Measurements from ENCODE around the gene PSMG3.
"Not testable (repeated sequence)": the region's sequence is repeated elsewhere in the genome, so short reads cannot be mapped to it uniquely, and the experiment has no call there.

Gene PSMG3

DNA sequence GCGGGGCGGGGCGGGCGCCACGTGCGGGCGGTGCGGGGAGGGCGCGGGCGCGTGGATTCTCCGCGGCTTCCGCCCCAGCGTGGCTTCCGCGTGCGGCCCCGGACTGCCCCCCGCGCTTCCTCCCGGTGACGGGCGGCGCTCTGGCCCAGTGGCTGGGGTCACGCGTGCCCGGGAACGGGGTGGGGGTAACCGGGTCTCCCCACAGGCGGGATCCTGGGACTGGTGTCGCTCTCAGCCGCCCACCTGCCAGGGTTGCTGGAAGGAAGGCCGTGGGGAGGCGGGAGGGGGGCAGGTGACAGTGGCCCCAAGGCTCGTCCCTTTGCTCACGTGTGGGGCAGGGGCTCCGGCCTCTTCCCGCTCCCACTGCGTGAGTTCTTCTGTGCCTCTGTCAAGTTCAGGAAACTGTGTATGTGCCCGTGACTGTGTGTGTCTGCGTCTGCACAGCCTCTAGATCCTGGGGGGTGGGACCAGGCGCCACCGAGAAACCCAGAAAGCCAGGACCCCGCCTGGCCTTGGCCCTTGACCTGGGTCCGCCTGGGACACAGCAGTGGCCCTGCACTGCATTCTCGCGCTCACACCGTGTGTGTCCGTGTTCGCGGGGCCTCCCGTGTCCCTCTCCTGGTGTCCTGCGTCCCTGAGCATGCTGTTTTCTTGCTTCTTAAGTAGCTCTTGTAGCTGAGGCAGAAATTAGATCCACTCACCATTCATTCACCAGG, 38.4 kb downstream of the PSMG3 start:
- peak; percentile 35 to 64 for DNase-seq

DNA sequence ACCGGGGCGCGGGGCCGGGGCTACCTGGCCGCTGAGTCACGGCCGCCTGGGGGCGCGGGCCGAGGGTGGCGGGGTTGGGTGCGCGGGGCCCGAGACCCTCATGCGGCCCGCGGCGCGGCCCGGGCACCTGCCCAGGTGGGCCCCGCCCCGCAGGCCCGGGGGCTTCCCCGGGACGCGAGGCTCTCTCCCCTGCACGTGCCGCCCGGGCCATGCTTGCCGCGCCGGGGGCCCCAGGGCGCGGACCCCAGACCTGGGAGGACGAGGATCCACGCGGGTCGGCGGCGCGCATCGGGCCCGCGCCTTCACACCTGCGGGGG, 38.9 kb downstream of the PSMG3 start:
- no peak for DNase-seq

DNA sequence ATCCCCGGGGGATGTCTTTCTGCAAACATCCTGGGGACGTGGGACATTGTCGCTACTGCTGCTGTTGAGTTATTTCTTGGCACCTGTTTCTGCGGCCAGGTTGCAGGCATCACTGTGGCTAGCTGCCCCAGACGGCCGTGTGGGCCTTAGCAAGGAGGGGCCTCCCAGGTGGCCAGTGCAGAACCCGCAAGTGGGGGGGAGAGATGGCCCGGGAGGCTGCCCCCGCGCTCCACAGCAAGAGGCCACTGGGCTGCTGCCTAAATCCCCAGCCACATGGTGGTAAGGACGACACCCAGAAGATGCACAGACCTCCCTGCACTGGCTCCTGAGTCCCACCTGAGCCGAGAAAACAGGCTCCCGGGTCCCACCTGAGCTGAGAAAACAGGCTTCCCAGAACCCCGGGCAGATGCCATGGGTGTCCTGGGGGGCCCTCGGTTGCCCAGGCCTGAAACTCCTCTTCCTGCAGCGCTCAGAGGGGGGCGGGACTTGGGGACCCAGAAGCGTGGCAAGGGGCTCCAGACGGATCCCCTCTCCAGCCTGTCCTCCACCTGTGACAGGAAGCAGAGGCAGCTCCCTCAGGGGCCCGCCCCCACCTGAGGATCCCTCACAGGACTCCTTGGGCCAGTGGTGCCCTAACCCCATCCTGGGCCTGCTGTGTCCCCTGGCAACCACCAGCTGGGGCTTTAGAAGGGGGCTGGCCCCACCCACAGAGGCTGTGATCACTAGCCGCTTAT, 40.3 kb downstream of the PSMG3 start:
- no peak for DNase-seq

DNA sequence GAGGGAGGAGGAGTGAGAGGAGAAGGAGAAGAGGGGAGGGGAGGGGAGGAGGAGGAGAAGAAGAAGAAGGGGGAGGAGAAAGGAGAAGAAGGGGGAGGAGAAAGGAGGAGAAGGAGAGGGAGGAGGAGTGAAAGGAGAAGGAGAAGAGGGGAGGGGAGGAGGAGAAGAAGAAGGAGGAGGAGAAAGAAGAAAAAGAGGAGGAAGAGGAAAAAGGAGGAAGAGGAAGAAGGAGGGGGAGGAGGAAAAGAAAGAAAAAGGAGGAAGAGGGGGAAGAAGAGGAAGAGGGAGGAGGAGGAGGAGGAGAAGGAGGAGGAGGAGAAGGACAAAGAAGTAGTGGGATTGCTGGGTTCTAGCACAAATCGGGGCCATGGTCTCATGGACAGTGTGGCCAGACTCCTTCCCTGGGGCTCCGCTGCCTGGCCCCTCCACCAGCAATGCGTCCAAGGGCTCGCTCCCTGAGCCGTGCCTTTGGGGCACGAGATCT, 43.5 kb downstream of the PSMG3 start:
- DNase-seq, result no peak

DNA sequence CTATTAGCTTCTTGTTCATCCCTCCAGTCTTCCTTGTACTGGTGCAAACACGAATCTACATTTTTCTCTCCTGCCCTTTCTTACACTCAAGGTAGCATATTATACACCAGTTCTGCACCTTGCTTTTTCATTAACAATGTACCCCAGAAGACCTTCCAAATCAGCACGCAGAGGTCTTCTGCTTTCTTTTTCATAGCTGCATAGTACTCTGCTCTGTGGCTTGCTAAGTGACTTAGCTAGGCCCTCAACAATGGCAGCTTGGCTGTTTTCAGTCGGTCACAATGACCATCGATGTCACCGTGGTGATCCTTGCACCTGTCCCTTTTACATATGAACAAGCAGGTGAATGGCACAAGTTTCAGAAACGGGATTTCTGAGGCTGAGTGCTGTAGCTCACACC, 44.4 kb downstream of the PSMG3 start:
- no peak for DNase-seq

DNA sequence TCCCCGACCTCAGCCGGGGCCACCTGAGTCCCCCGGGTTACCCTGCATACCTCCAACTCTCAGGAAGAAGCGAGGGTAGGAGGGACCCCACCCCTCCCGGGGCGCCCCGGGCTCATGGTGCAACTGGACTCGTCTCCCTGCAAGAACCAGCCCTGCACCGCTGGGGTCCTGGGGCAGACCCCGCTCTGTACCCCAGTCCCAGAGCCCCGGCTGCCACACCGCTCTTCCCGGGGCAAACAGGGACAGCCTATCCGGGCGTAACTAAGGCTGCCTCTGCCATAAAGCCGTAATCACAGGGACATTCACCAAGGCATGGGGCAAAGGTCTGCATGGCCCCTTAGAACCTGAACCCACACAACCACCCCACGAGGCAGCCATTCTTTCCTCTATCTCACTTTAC, 46.0 kb downstream of the PSMG3 start:
- DNase-seq, result no peak

DNA sequence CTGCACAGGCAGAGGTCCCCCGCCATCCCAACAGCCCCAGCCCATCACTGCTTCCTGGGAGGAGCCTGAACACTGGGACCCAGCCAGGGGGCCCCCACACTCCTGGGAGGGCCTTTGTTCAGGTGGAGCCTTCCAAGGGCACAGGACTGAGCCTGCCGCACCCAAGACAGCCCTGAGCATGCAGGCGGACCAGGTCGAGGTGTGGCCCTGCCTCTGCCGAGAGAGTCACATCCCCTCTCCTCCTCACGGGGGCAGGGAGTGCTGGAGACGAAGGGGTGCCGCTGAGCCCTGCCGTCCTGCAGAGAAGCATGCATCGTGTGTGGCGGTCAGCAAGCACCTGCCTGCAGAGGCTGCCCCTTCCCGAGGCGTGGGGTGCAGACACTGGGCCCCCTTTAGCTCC, 46.6 kb downstream of the PSMG3 start:
- DNase-seq, result no peak

DNA sequence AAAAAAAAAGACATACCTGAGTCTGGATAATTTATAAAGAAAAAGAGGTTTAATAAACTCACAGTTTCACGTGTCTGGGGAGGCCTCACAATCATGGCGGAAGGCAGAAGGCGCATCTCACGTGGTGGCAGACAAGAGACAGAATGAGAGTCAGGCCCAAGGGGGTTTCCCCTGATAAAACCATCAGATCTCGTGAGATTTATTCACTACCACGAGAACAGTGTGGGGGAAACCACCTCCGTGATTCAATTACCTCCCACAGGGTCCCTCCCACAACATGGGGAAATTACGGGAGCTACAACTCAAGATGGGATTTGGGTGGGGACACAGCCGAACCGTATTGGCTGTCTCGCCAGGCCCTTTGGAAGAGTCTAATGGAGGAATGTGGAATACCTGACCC, 48.4 kb downstream of the PSMG3 start:
- no peak for DNase-seq

DNA sequence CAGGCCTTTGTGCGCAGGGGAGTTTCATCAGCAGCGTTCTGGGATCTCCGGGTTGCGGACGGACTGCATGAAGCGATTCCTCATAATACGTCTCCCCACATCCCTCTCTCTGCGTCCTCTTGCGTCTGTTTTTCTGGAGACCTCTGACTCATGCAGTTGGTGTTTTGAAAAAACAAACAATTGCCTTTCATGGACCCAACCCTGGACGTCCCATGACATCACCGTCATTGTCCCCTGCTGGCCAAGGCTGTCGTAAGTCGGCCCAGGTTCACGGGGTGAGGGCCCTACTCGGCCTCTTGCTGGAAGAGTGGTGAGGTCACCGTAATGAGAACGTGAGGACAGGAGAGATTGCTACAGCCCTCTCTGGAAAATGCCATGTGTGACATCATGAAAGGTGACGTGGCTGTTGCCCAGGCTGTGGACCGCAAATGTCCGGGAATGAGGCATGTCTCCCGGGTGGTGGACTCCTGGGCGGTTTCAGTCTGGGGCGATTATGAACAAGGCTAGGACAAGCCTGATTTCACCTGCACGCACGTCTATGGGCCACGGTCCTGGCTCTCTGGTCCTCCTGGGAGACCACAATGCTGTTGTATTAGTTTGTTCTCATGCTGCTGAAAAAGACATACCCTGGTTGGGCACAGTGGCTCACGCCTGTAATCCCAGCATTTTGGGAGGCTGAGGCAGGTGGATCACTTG, 49.1 kb downstream of the PSMG3 start:
- DNase-seq, result no peak

DNA sequence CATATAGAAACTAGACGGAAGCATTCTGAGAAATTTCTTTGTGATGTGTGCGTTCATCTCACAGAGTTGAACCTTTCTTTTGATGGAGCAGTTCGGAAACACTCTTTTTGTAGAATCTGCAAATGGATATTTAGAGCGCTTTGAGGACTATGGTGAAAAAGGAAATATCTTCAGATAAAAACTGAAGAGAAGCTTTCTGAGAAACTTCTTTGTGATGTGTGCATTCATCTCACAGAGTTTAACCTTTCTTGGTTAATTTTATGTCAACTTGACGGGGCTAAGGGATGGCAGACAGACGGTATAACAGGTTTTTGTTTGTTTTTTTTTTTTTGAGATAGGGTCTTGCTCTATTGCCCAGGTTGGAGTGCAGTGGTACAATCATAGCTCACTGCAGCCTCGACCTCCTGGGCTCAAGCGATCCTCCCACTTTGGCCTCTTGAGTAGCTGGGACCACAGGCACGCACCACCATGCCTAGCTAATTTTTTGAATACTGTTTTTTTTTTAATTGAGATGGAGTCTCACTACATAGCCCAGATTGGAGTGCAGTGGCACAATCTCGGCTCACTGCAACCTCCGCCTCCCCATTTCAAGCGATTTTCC, 50.4 kb downstream of the PSMG3 start:
- not testable (repeated sequence) for DNase-seq

All from CD4-positive, alpha-beta T cell treated with Interferon alpha-2 for 1 hour (primary cell).